ENCODE measurements around the gene DLG1.

The DLG1 gene

GRCh38 chr3:197011780-197012539 is 286.5 kb downstream of the DLG1 start:
- FAIRE-seq = no peak

DNA sequence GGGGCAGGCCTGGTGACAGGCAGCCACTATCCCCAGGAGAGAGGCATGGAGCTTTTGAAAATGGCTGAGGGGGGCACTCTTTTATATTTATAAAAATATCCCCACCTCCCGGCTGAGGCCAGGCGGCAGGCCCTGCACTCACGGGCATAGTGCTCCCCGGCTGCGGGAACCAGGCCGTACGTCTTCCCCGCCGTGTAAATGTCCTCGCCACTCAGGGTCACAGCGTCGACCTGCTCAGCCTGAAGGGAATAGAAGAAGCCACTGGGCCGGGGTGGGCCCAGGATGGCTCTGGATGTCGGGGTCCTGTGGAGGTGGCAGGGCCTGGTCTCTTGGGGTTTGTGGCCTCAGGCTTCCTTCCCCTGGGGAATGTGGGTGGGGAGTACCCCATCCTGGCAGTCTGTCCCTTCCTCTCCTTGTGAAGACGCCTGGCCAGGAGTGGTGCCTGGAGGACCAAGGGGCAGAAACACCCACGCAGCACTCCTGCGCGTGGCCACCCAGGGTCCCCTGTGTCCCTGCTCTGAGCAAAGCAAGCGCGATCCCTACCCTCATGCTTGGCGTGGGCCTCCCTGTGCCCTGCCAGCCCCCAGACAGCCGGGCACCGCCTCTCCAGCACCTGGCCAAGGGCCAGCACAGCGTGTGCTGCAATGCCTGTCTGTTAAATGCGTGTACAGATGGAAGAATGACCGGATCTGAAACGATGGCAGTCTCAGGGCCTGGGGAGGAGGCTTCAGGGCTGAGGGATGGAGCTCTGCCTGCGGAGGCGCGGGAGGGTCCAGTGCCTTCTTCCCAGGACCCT is 287.7 kb downstream of the DLG1 start:
- FAIRE-seq = no peak

GRCh38 chr3:197009532-197010019 is 288.8 kb downstream of the DLG1 start:
- no peak for FAIRE-seq

DNA sequence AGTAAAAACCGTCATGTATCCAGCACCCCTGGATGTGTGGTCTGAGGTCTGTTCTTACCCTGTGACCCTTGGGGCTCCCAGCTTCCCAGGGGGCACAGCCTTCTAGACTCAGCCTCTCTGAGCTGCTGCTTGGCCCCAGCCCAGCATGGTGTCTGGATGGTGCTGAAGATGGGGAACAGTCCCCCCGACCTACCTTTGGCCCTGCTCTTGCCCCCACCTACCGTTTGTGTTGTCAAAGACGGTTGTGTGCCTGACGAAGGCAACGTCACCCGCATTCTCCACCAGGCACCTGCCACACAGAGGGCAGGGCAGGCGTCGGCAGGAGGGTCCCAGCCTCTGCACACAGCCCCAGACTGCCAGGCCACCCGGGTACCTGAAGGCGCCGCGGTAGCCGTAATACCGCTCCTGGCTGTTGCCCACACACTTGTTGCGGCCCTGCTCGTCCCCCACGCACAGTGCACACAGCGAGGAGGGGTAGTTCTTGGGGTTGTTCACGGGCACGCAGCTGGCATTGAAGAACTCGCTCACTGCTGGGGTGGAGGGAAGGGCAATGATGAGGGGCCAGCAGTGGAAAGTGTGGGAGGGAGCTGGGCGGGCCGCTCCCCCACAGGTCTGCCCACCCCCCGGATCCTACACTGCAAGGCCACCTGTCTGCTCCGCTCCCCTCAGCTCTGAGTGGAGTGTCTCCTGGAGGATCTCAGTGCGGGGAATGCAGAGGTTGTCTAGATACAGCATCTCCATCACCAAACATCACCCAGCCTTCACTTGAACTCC is 289.8 kb downstream of the DLG1 start:
- no peak for FAIRE-seq

GRCh38 chr3:197007953-197008352 is 290.5 kb downstream of the DLG1 start:
- no peak for FAIRE-seq

GRCh38 chr3:197007296-197007940 is 291.0 kb downstream of the DLG1 start:
- no peak for FAIRE-seq

DNA sequence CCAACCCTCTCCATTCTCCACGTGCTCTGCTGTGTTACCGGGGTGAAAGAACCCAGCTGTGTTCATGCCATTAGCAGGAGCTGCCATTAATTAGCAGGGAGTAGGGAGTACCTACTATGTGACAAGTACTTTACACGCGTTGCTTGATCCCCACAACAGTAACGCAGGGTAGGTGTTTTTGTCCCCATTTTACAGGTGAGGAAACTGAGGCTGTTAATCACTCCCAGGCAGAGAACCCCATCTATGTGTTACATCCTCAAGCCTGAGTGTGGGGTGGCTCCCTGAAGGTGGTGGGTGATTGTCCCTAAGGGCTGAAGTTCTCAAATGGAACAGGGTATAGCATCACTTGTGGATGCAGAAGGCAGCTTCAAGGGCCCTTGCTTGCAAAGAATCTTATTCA is 291.6 kb downstream of the DLG1 start:
- no peak for FAIRE-seq

GRCh38 chr3:197006446-197006845 is 292.0 kb downstream of the DLG1 start:
- no peak for FAIRE-seq

DNA sequence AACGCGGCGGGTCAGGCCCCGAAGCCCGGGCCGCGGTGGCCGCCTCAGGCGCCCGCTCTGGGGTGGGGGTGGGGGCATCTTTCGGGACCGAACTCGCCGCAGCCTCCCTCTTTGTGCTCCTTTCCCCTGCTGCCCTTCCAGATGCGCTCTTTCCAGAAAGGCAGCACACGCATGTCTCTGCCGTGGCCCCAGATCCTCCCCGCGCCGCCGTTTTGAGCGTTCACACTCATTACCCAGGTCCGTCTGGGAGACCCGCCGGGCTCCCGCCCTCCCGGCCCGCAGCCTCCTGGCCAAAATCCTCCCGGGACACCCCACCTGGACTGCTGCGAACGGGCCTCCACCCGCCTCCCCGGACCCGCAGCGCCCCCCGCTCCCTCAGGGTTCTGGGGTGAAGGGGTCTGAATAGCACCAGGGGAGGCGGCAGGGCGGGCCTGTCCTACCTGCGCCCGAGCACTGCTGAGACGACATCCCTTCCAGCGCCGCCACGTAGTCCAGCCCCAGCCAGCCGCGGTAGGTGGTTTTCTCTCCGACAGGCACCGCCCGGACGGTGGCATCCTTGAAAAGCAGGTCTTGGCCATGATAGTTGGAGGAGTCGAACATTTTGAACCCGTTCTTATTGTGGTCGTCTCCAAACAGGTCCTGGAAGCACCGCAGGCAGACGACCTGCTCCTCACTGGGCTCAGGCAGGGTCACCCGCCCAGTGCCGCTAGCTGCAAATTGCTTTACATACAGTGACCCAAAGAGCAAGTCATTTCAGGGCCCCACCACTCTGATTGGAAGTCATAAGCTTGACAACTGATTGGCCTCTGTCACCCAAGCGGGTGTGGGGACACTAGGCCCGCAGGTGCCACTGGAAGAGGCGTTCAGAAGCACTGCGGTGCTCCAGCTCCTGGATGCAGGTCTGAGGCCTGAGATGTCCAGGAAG is 294.7 kb downstream of the DLG1 start:
- FAIRE-seq = no peak

GRCh38 chr3:197002701-197003454 is 295.5 kb downstream of the DLG1 start:
- FAIRE-seq = no peak

DNA sequence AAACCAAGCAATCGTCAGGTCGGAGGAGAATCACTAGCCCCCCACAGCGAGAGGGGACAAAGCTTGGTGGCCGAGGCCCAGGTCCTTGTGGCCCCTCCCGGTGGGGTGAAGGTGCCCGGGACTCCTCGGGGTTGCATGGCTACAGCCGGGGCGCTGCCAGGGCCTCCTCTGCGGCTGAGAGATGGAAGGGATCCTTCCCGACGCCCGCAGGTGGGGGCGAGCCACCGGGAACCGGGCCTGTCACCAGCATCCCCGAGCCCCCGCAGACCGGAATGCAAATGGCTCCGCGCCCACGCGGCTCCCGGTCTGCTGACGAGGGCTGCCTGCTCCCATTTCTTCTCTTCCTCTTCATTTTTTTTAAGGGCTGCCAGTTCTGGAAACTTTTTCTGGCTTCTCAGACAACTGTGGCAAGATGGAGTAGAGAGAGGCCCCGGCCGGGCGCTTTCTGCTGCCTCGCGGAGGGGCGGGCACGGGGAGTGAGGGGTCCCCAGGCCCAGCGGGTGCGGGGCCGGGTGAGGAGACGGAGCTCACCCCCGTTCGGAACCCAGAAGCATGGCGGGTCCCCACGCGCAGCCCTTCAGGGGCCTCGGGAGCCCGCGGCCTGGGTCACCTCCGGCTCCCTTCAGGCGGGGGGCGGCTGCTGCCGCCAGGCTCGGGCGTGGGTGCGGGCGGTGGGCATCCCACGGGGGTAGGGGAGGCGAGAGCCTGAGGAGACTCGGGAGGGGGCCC is 296.3 kb downstream of the DLG1 start:
- FAIRE-seq = no peak

- FAIRE-seq = no peak
Measured at GRCh38 chr3:197001106-197001971, 297.1 kb downstream of the DLG1 start.

DNA sequence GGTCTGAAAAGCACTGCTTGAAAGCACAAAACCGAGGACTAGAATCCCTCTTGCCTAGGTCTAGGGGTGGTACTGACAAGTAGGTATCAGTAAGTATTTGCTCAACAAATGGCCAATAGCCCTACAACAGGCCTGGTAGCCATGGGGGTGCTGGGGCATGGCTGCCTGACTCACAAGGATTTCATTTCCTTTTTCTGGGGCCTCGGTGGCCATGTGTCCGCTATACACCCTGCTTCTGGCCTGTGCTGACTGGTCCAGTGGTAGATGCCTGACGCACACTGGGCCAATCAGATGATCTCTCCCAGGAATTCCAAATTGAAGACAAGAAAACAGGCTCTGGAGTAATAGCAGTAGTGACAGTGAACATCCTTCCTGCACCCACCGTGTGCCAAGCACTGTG is 298.2 kb downstream of the DLG1 start:
- FAIRE-seq = no peak

GRCh38 chr3:196998966-196999760 is 299.2 kb downstream of the DLG1 start:
- no peak for FAIRE-seq

- FAIRE-seq = no peak
Measured at GRCh38 chr3:196997311-196997710, 301.1 kb downstream of the DLG1 start.

GRCh38 chr3:196996454-196997265 is 301.8 kb downstream of the DLG1 start:
- FAIRE-seq = no peak

GRCh38 chr3:196995646-196996355 is 302.6 kb downstream of the DLG1 start:
- FAIRE-seq = no peak
